Peyer's patch (tissue), 4 donors: Measurements from ENCODE around the gene PSMB5. TPM values are rescaled to one million over a fixed set of nuclear protein-coding genes. Genes with fewer than 3 reads are reported as not detected.

Experiments used
- DNase-seq, 3 donors: peaks; one replicate each; pipeline ENCODE4 v3.0.0-alpha.2; 2017 to 2019
- H3K27ac ChIP-seq, 4 donors: fragments of 200-600 bp; sonication (generic); one replicate each; pipeline ENCODE4 v1.5.1; 2016 to 2019
- H3K27me3 ChIP-seq, 2 donors: fragments of 200-600 bp; sonication (generic); one replicate each; pipeline ENCODE4 v1.5.1; 2019
- H3K36me3 ChIP-seq, 3 donors: fragments of 200-600 bp; sonication (generic); one replicate each; pipeline ENCODE4 v1.5.1; 2016 to 2019
- H3K4me1 ChIP-seq, 4 donors: fragments of 200-600 bp; sonication (generic); one replicate each; pipeline ENCODE4 v1.5.1; 2016 to 2019
- H3K4me3 ChIP-seq, 4 donors: fragments of 200-600 bp; sonication (generic); 1 replicate in 3 of 4; 2 replicates in 1 of 4; pipeline ENCODE4 v1.5.1; 2016 to 2019; ENCODE audit warnings: mild to moderate bottlenecking in 1 of 4
- H3K9me3 ChIP-seq, 4 donors: fragments of 200-600 bp; sonication (generic); one replicate each; pipeline ENCODE4 v1.5.1; 2016 to 2019; ENCODE audit warnings: mild to moderate bottlenecking in 1 of 4
- POLR2A ChIP-seq, 2 donors: fragments of 450-650 bp; IDR thresholded peaks; one replicate each; pipeline ENCODE4 v1.5.1; 2017; ENCODE audit warnings: antibody characterized with exemption in 2 of 2, mild to moderate bottlenecking in 2 of 2, moderate library complexity in 2 of 2
- total RNA-seq, 4 donors: library from RNA; depleted of rRNA; stranded (reverse); fragments of >200 nt; gene quantifications; one replicate each; pipeline ENCODE4 v1.1.0, GENCODE V29; 2016
- TF ChIP-seq, protein P1 (sequence below), 6 experiments: fragments of 450-650 bp in 4 of 6; fragments of 200-600 bp in 2 of 6; sonication (generic) in 1 of 6; IDR thresholded peaks; one replicate each; pipeline ENCODE4 v1.5.1; 2017 to 2019; ENCODE audit warnings: antibody characterized with exemption in 6 of 6, mild to moderate bottlenecking in 3 of 6, moderate library complexity in 1 of 6

PSMB5 gene
- total RNA-seq, 4 donors from 2014 or later = 49.6 to 116 (median 68.8) TPM

DNA sequence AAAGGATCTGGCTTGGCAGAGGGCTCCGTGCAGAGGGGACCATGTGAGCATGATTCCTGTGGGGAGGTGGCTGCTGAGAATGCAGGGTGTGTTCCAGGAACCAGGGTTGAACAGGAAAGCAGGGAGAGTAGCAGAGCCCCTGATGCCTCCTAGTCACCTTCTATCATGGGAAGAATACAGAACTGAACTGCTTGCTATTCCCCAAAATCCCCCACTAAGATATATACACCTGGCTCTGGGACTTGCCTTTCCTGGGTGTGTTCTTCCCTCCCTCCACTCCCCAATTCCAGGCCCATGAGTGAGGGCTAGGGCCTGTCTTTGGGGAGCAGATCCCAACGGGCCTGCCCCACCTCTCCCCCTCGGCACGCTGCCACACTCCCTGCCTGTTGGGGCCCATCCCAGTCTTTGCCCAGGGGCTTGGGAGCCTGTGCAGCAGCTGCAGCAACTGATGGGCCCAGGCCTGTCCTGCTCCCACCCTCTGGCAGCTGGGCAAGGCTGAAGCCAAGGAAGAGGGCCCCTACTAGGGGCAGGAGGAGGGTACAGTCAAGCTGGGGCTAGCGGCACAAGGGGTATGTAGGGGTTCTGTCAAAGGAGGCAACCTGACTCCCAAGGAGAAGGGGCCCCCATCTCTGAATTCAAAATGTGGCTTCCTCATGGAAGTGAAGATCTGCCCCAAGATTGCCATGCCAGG, 55.6 kb downstream of the PSMB5 start:
- Histone ChIP-seq H3K27me3 (no peaks in the 10 kb centered on the region), H3K4me3 (no peak overlapping the region), H3K36me3 (no peaks in the 10 kb centered on the region), H3K9me3 (peaks cover 0 to 5% (median 0%) of the 10 kb centered on the region in 4 donors), H3K4me1 (peaks cover 0 to 53% (median 21%) of the 10 kb centered on the region in 4 donors), H3K27ac (peak overlapping the region in 1 of 4 donors; percentile 32)
- TF ChIP-seq, protein P1, sequence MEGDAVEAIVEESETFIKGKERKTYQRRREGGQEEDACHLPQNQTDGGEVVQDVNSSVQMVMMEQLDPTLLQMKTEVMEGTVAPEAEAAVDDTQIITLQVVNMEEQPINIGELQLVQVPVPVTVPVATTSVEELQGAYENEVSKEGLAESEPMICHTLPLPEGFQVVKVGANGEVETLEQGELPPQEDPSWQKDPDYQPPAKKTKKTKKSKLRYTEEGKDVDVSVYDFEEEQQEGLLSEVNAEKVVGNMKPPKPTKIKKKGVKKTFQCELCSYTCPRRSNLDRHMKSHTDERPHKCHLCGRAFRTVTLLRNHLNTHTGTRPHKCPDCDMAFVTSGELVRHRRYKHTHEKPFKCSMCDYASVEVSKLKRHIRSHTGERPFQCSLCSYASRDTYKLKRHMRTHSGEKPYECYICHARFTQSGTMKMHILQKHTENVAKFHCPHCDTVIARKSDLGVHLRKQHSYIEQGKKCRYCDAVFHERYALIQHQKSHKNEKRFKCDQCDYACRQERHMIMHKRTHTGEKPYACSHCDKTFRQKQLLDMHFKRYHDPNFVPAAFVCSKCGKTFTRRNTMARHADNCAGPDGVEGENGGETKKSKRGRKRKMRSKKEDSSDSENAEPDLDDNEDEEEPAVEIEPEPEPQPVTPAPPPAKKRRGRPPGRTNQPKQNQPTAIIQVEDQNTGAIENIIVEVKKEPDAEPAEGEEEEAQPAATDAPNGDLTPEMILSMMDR (IDR thresholded peaks at IDR 0.05) = no peak
- no peak for TF ChIP-seq POLR2A (IDR thresholded peaks at IDR 0.05)
- DNase-seq = no peak

DNA sequence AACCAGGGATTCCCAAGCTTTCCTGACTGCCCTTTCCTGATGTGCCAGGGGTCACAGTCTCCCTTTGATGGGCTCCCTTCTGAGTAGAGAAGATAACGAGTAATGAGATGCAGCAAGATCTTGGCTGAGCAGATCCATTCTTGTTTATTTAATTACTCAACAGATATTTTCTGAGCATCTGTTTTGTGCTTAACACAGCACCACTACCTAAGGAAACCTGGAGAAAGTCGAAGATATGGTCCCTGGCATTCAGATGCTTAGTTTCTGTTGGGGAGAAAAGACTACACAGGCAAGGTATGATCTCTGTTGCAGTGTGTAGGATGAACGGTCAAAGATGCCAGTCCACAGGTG, 56.2 kb downstream of the PSMB5 start:
- H3K27me3 ChIP-seq = no peaks in the 10 kb centered on the region
- TF ChIP-seq POLR2A (IDR thresholded peaks at IDR 0.05) = no peak
- DNase-seq = no peak
- H3K4me3 ChIP-seq = no peak overlapping the region
- no peaks in the 10 kb centered on the region for H3K36me3 ChIP-seq
- peaks cover 0 to 5% (median 0%) of the 10 kb centered on the region in 4 donors for H3K9me3 ChIP-seq
- peak overlapping the region in 1 of 4 donors; percentile 57 for H3K27ac ChIP-seq
- H3K4me1 ChIP-seq = peaks cover 0 to 53% (median 21%) of the 10 kb centered on the region in 4 donors

DNA sequence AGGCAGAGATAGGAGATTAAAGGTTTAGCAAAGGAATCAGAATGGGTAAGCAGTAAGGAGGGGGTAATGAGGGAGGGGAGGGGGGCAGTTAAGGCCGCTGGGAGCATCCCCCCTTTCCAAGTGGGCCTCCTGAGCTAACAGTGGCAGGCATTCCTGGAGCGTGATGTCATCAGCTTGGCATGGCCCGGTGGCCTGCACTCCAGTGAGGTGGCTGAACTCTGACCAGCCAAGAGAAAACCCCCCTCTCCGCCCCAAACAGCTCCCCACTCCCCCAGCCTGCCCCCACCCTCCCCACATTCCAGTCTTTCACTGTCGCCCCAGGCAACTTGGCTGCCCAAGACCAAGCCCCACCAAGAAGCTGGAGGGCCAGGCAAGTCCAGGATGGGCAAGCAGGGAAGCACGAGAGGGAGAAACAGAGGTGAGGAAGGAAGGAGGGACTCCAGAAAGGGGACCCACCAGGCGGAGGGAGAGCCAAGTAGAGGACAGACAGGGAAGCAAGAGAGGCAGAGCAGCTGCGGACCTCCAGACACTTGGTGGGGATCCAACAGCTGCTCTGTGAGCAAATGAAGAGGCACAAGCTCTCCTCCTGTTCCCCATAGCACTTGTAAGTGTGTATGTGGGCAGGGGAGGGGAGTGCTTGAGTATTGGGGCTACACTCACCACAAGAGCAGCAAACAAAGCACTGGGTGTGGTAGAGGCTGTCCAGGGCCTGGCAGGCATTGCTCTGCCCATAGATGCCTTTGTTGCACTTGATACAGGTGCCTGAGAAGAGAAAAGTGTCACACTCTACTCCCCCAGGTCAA, 56.8 kb downstream of the PSMB5 start:
- H3K4me3 ChIP-seq = no peak overlapping the region
- peak overlapping the region in 2 of 4 donors; percentile 37 to 57 for H3K27ac ChIP-seq
- DNase-seq = peak in 2 of 3 donors; percentile 62 to 75
- H3K27me3 ChIP-seq = no peaks in the 10 kb centered on the region
- peaks cover 0 to 5% (median 0%) of the 10 kb centered on the region in 4 donors for H3K9me3 ChIP-seq
- H3K4me1 ChIP-seq = peaks cover 0 to 53% (median 21%) of the 10 kb centered on the region in 4 donors
- TF ChIP-seq, protein P1 (IDR thresholded peaks at IDR 0.05) = no peak
- no peak for TF ChIP-seq POLR2A (IDR thresholded peaks at IDR 0.05)
- H3K36me3 ChIP-seq = no peaks in the 10 kb centered on the region

DNA sequence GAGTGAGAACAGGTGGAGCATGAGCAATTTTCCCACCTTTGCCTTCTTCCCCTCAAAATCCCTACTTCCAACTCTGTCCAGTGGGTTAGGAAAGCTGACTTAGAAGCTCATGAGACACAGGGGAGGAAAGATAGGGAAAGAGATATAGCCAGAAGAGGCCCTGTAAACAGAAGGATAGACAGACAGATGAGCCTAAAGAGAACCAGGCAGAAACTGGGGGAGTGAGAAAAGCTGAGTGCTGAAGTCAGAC, 57.3 kb downstream of the PSMB5 start:
- H3K9me3 ChIP-seq = peaks cover 0 to 5% (median 0%) of the 10 kb centered on the region in 4 donors
- peaks cover 0 to 53% (median 21%) of the 10 kb centered on the region in 4 donors for H3K4me1 ChIP-seq
- no peaks in the 10 kb centered on the region for H3K36me3 ChIP-seq
- H3K27ac ChIP-seq = peak overlapping the region in 3 of 4 donors; percentile 22 to 57 (median 37)
- H3K27me3 ChIP-seq = no peaks in the 10 kb centered on the region
- no peak for DNase-seq
- no peak overlapping the region for H3K4me3 ChIP-seq
- no peak for TF ChIP-seq POLR2A (IDR thresholded peaks at IDR 0.05)

DNA sequence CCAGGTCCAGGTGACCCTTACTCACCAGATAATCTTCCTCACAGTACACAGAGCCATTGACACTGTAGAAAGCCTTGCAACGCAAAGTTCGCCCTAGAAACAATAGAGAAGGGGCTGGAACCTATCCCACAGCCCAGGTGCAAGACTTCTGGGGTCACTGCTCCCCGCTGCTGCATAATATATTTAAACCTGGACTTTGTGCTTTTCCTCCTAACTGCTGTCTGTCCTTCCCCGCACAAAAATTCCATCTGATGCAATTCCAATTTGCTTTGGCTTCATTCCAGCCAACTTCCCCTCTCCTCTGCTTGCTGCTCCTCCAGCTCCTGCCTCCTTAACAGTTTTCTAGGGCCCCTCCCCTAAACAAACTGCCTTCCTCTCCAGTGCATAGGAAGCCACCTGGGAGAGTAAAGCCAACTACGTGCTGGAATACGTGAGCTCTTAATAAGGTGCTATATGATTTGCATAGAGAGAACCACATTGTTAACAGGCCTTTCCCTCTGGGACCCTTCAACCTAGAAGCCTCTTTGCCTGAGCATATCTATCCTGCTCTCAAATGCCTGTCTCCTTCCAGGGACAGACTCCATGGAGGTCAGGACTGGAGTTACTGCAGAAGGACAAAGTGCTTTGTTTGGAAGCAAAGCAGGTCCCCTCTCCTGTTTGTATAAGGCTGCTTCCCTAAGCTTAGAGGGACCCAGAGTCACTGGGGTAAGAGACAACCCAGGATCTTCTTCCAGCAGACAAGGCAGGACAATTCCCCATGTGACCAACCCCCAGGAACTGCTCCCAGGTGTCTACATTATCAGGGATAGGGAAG, 57.9 kb downstream of the PSMB5 start:
- no peaks in the 10 kb centered on the region for H3K36me3 ChIP-seq
- H3K27ac ChIP-seq = peak overlapping the region in 3 of 4 donors; percentile 22 to 57 (median 37)
- no peak for DNase-seq
- H3K9me3 ChIP-seq = no peaks in the 10 kb centered on the region
- TF ChIP-seq, protein P1 (IDR thresholded peaks at IDR 0.05) = no peak
- no peak for TF ChIP-seq POLR2A (IDR thresholded peaks at IDR 0.05)
- H3K27me3 ChIP-seq = no peaks in the 10 kb centered on the region
- H3K4me1 ChIP-seq = peaks cover 0 to 47% (median 19%) of the 10 kb centered on the region in 4 donors
- H3K4me3 ChIP-seq = no peak overlapping the region

Other genes starting within 250 kb of the PSMB5 start
- 100 to 1,000 TPM in 3 of 4 donors, 10 to 100 TPM in 1; 30.5 to 787 (median 367) TPM for gene SLC7A7, start 219.5 kb downstream of the PSMB5 start, total RNA-seq
- gene MRPL52, start 205.0 kb downstream of the PSMB5 start, total RNA-seq = 100 to 1,000 TPM in 1 of 4 donors, 10 to 100 TPM in 3; 30.3 to 114 (median 52.9) TPM
- 100 to 1,000 TPM in 1 of 4 donors, 10 to 100 TPM in 3; 63.0 to 116 (median 82.9) TPM for gene MMP14, start 198.3 kb downstream of the PSMB5 start, total RNA-seq
- gene LRP10, start 163.2 kb downstream of the PSMB5 start, total RNA-seq = 100 to 1,000 TPM in 3 of 4 donors, 10 to 100 TPM in 1; 69.3 to 250 (median 221) TPM
- 1 to 10 TPM in 3 of 4 donors, under 1 TPM in 1; 0.57 to 2.1 (median 1.4) TPM for gene REM2, start 151.7 kb downstream of the PSMB5 start, total RNA-seq
- gene RBM23, start 115.8 kb downstream of the PSMB5 start, total RNA-seq = 100 to 1,000 TPM in 2 of 4 donors, 10 to 100 TPM in 2; 84.4 to 155 (median 116) TPM
- 10 to 100 TPM; 20.5 to 41.3 (median 26.6) TPM for gene PRMT5, start 105.5 kb downstream of the PSMB5 start, total RNA-seq
- 100 to 1,000 TPM in 1 of 4 donors, 10 to 100 TPM in 3; 73.4 to 105 (median 83.5) TPM for gene HAUS4, start 77.8 kb downstream of the PSMB5 start, total RNA-seq
- 1 to 10 TPM in 3 of 4 donors, under 1 TPM in 1; 0.70 to 3.3 (median 2.4) TPM for gene AJUBA, start 52.3 kb downstream of the PSMB5 start, total RNA-seq
- gene C14orf93, start 24.8 kb downstream of the PSMB5 start, total RNA-seq = 10 to 100 TPM; 11.0 to 34.4 (median 19.8) TPM
- not detected for gene PSMB11, start 7.3 kb upstream of the PSMB5 start, total RNA-seq
- gene CDH24, start 22.6 kb upstream of the PSMB5 start, total RNA-seq = 10 to 100 TPM in 1 of 4 donors, 1 to 10 TPM in 3; 1.1 to 12.4 (median 5.5) TPM
- 100 to 1,000 TPM; 130 to 281 (median 238) TPM for gene ACIN1, start 60.2 kb upstream of the PSMB5 start, total RNA-seq
- 10 to 100 TPM in 3 of 4 donors, 1 to 10 TPM in 1; 5.0 to 30.3 (median 18.8) TPM for gene C14orf119, start 60.6 kb upstream of the PSMB5 start, total RNA-seq
- gene CIROP, start 70.1 kb upstream of the PSMB5 start, total RNA-seq = not detected
- not detected for gene CEBPE, start 84.4 kb upstream of the PSMB5 start, total RNA-seq
- 10 to 100 TPM; 21.8 to 56.9 (median 35.0) TPM for gene SLC7A8, start 148.8 kb upstream of the PSMB5 start, total RNA-seq
- not detected for gene RNF212B, start 203.0 kb upstream of the PSMB5 start, total RNA-seq